Cardiac septum (tissue), 1 donor: Measurements from ENCODE around the gene HMGXB4. TPM values are rescaled to one million over a fixed set of nuclear protein-coding genes. Genes with fewer than 3 reads are reported as not detected.
"Not testable (repeated sequence)": the region's sequence is repeated elsewhere in the genome, so short reads cannot be mapped to it uniquely, and the experiment has no call there.

Experiments used
- DNase-seq: peaks from one replicate; pipeline ENCODE4 v3.0.0-alpha.2; 2020; ENCODE audit warnings: low spot score
- intact Hi-C: fragments of 100-400 bp; cut with DNase I; formaldehyde crosslinking; loops from one replicate; pipeline ENCODE4 v1.14.0; 2022
- long read RNA-seq: library from polyadenylated mRNA; unstranded; transcript quantifications from one replicate; pipeline ENCODE4 v2.0.0, GENCODE V29; 2021
- total RNA-seq: library from RNA; stranded (reverse); fragmentation: NEBNext Ultra II Directional; extraction: Animal tissue kit (Norgen Biotek cat#: 25700); gene quantifications from one replicate; pipeline ENCODE4 v1.2.1, GENCODE V29; 2021
- donor health status: DM: no; HTN: no; CAD: no.

The HMGXB4 gene
- 10.7 TPM for total RNA-seq
- long read RNA-seq, full-length matches to known transcripts = 6 of 10 reads
- long read RNA-seq, partial matches to known transcripts = 1 of 10 reads
- long read RNA-seq, other reads (novel, unspliced or antisense) = 3 of 10 reads

GRCh38 chr22:35257321-35258190 lies at the start of gene HMGXB4:
TSS of gene HMGXB4 (plus strand) at chr22:35257493. CDS start at chr22:35262391, 4,898 bp downstream.
- peak; percentile 95 for DNase-seq
- intact Hi-C loops = loop anchor here (1.0 kb wide), 1 partner anchor 42 kb away; the partner anchor contains the start of gene TOM1

GRCh38 chr22:35208003-35208402 lies 49.3 kb upstream of the HMGXB4 start:
- no peak for DNase-seq
- intact Hi-C loops = no loop called here

GRCh38 chr22:35209203-35209602 lies 48.1 kb upstream of the HMGXB4 start:
- DNase-seq = no peak
- intact Hi-C loops = no loop called here

- DNase-seq = no peak
- intact Hi-C loops = no loop called here
These were observed 45.3 kb upstream of the HMGXB4 start for GRCh38 chr22:35212009-35212408.

- DNase-seq = no peak
These were observed 44.3 kb upstream of the HMGXB4 start for GRCh38 chr22:35212996-35213395.

GRCh38 chr22:35214968-35215367 lies 42.3 kb upstream of the HMGXB4 start:
- no peak for DNase-seq
- intact Hi-C loops = no loop called here

More at GRCh38 chr22:35212996-35213395, 44.3 kb upstream of the HMGXB4 start:
- intact Hi-C loops = no loop called here

- DNase-seq = no peak
- intact Hi-C loops = no loop called here
These were observed 41.3 kb upstream of the HMGXB4 start for GRCh38 chr22:35215993-35216392.

- intact Hi-C loops = no loop called here
- no peak for DNase-seq
These were observed 39.8 kb upstream of the HMGXB4 start for GRCh38 chr22:35217527-35217926.

GRCh38 chr22:35218079-35218478 lies 39.2 kb upstream of the HMGXB4 start:
- DNase-seq = no peak
- intact Hi-C loops = no loop called here

GRCh38 chr22:35219012-35219411 lies 38.3 kb upstream of the HMGXB4 start:
- DNase-seq = no peak
- intact Hi-C loops = no loop called here

GRCh38 chr22:35220221-35220620 lies 37.1 kb upstream of the HMGXB4 start:
- intact Hi-C loops = no loop called here
- DNase-seq = no peak

- intact Hi-C loops = no loop called here
- no peak for DNase-seq
These were observed 32.3 kb upstream of the HMGXB4 start for GRCh38 chr22:35225010-35225409.

GRCh38 chr22:35226958-35227647 lies 30.2 kb upstream of the HMGXB4 start:
- intact Hi-C loops = no loop called here
- DNase-seq = no peak

GRCh38 chr22:35229865-35230264 lies 27.4 kb upstream of the HMGXB4 start:
- intact Hi-C loops = no loop called here
- DNase-seq = no peak

GRCh38 chr22:35230417-35230816 lies 26.9 kb upstream of the HMGXB4 start:
- intact Hi-C loops = no loop called here
- DNase-seq = no peak

GRCh38 chr22:35230839-35231584 lies 26.3 kb upstream of the HMGXB4 start:
- DNase-seq = no peak
- intact Hi-C loops = no loop called here

- intact Hi-C loops = no loop called here
- no peak for DNase-seq
These were observed 25.7 kb upstream of the HMGXB4 start for GRCh38 chr22:35231585-35232084.

GRCh38 chr22:35238749-35239148 lies 18.5 kb upstream of the HMGXB4 start:
- DNase-seq, intact Hi-C loops: not testable (repeated sequence)

GRCh38 chr22:35244507-35244906 lies 12.8 kb upstream of the HMGXB4 start:
- DNase-seq, intact Hi-C loops: not testable (repeated sequence)

GRCh38 chr22:35250156-35250555 lies 7.1 kb upstream of the HMGXB4 start:
- DNase-seq = no peak
- intact Hi-C loops = no loop called here
